Psoas muscle (tissue), 8 donors: ENCODE data around the gene CCDC154. TPM values are rescaled to one million over a fixed set of nuclear protein-coding genes. Genes with fewer than 3 reads are reported as not detected.

Source experiments
- ATAC-seq, 4 donors: fragments of 200-7000 bp; cut with Tn5 transposase; one replicate each; pipeline ENCODE4 v1.9.1; 2020; ENCODE audit warnings: moderate library complexity in 3 of 4, mild to moderate bottlenecking in 2 of 4
- DNase-seq, 2 donors: peaks; one replicate each; pipeline ENCODE4 v3.0.0-alpha.2; 2020
- H3K27ac ChIP-seq: fragments of 200-600 bp; one replicate; pipeline ENCODE4 v1.8.0; 2022
- H3K27me3 ChIP-seq, 3 donors: fragments of 200-600 bp in 1 of 3; one replicate each; pipeline versions ENCODE4 v1.6.1 to v1.8.0; 2013 to 2022; ENCODE audit warnings: low read length in 2 of 3, mild to moderate bottlenecking in 2 of 3, moderate library complexity in 1 of 3; ENCODE audit not compliant: insufficient read depth in 3 of 3
- H3K36me3 ChIP-seq, 2 donors: fragments of 200-600 bp in 1 of 2; one replicate each; pipeline versions ENCODE4 v1.6.1 to v1.8.0; 2013 to 2022; ENCODE audit warnings: low read depth in 1 of 2, mild to moderate bottlenecking in 1 of 2, moderate library complexity in 1 of 2; ENCODE audit not compliant: insufficient read depth in 1 of 2
- H3K4me1 ChIP-seq: fragments of 200-600 bp; one replicate; pipeline ENCODE4 v1.8.0; 2022
- H3K4me3 ChIP-seq: fragments of 200-600 bp; one replicate; pipeline ENCODE4 v1.8.0; 2022; ENCODE audit warnings: mild to moderate bottlenecking
- H3K9me3 ChIP-seq: fragments of 200-600 bp; one replicate; pipeline ENCODE4 v1.8.0; 2022
- WGBS, 3 donors: extraction: QIAGEN DNeasy Blood & Tissue Kit; methylation state at CpG; one replicate each; pipeline versions ENCODE4 v1.1.6 to v1.1.7; 2013; 5-methylcytosine and 5-hydroxymethylcytosine counted together
- intact Hi-C, 2 donors: fragments of 100-400 bp; cut with DNase I; formaldehyde crosslinking; loops; one replicate each; pipeline versions ENCODE4 v1.11.0 to v1.14.2; 2022
- polyA plus RNA-seq, 3 donors: library from polyadenylated mRNA; stranded (reverse); fragments of 200-250 nt; gene quantifications; one replicate each; pipeline ENCODE4 v1.2.3, GENCODE V29; 2013
- total RNA-seq, 4 donors: library from RNA; stranded (reverse); fragmentation: NEBNext Ultra II Directional in 2 of 4; extraction: Animal tissue kit (Norgen Biotek cat#: 25700) in 2 of 4; gene quantifications; one replicate each; pipeline versions ENCODE4 v1.2.1 to v1.2.4, GENCODE V29; 2021 to 2023
- TF ChIP-seq, protein P1 (sequence below): fragments of 200-600 bp; IDR thresholded peaks from one replicate; pipeline ENCODE4 v1.8.0; 2022; ENCODE audit warnings: antibody characterized with exemption
- donor health status: healthy with polysubstance abuse.
- donor health status: DM: no; HTN: no; CAD: no; lungs with moderate emphysema.
- donor health status: Bipolar disorder and iron deficiency.
- donor health status: healthy.
- donor health status: DM: yes; HTN: yes; CAD: no.
- donor health status: DM: no; HTN: no; CAD: no.
- donor health status: DM: no; HTN: no; CAD: no.
- donor health status: DM: yes; HTN: yes; CAD: no.

Gene CCDC154
- total and polyA plus RNA-seq, 7 donors = 0.21 to 1.5 (median 0.40) TPM; not detected in 1

DNA sequence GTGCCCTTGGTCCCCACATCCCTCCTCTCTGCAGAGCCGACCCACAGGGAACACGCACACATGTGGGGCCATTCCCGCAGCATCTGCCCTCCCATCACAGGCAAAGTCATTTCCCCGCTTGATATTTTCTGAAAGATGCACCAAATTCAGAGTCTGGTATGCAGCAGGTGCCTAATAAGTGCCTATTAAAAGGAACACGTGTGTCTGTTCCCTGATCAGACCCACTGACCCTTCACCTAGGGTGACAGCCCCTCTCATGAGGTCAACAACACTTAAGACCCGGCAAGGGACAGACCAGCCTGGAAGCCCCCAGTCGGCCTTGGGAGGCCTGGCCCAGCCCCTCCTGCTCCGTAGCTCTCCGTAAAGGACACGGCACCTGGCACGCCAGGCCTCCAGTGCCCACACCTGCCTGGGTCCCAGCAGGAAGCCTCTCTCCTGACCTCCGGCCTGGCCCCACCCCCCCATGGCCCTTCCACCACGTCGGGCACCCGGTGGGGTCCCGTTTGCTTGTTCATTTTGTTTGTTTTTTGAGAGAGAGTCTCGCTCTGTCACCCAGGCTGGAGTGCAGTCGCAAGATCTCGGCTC, 49.9 kb downstream of the CCDC154 start:
- TF ChIP-seq, protein P1, sequence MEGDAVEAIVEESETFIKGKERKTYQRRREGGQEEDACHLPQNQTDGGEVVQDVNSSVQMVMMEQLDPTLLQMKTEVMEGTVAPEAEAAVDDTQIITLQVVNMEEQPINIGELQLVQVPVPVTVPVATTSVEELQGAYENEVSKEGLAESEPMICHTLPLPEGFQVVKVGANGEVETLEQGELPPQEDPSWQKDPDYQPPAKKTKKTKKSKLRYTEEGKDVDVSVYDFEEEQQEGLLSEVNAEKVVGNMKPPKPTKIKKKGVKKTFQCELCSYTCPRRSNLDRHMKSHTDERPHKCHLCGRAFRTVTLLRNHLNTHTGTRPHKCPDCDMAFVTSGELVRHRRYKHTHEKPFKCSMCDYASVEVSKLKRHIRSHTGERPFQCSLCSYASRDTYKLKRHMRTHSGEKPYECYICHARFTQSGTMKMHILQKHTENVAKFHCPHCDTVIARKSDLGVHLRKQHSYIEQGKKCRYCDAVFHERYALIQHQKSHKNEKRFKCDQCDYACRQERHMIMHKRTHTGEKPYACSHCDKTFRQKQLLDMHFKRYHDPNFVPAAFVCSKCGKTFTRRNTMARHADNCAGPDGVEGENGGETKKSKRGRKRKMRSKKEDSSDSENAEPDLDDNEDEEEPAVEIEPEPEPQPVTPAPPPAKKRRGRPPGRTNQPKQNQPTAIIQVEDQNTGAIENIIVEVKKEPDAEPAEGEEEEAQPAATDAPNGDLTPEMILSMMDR = no peak
- no peak for ATAC-seq
- Histone ChIP-seq H3K9me3 (no peaks in the 10 kb centered on the region), H3K27me3 (no peaks in the 10 kb centered on the region), H3K4me1 (no peaks in the 10 kb centered on the region), H3K36me3 (peaks cover 0 to 74% of the 10 kb centered on the region in 2 donors), H3K27ac (no peak overlapping the region), H3K4me3 (no peak overlapping the region)
- intact Hi-C loops = no loop called here
- DNase-seq = no peak
- WGBS, 3 donors = 83 to 87% (median 86%) methylated on average over 19 of the region's 19 CpGs

- Histone ChIP-seq H3K27me3 (no peaks in the 10 kb centered on the region), H3K36me3 (peaks cover 0 to 74% of the 10 kb centered on the region in 2 donors), H3K4me1 (no peaks in the 10 kb centered on the region), H3K27ac (no peak overlapping the region), H3K9me3 (no peaks in the 10 kb centered on the region), H3K4me3 (no peak overlapping the region)
- WGBS, 3 donors = 92 to 95% (median 93%) methylated on average over 21 of the region's 21 CpGs
- ATAC-seq (no peak), DNase-seq (no peak)
- intact Hi-C loops = no loop called here
- TF ChIP-seq, protein P1 = no peak
Observed at GRCh38 chr16:1393613-1394176, 50.7 kb downstream of the CCDC154 start.

DNA sequence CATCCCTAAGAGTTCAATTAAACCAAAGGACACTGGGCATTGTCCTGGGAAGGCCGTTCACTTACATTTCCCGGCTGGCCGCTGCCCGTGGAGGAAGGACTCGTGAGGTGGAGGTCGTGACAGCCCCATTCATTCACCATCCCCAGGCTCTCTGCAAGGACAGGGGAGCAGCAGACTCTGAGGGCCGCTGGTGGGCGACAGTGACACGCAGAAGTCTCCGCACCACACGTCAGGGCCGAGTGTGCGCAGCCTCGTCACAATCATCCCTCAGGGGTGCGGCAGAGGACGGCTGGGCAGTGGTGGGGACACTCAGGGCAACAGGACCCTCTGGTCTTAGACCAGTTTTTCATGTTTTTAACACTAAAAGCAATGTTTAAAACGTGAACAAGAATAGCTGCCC, 51.5 kb downstream of the CCDC154 start:
- H3K9me3 ChIP-seq = no peaks in the 10 kb centered on the region
- WGBS, 3 donors = 90 to 95% (median 93%) methylated on average over 17 of the region's 17 CpGs
- H3K27ac ChIP-seq = no peak overlapping the region
- H3K27me3 ChIP-seq = no peaks in the 10 kb centered on the region
- no peaks in the 10 kb centered on the region for H3K4me1 ChIP-seq
- TF ChIP-seq, protein P1 = no peak
- intact Hi-C loops = no loop called here
- H3K4me3 ChIP-seq = no peak overlapping the region
- DNase-seq (no peak), ATAC-seq (no peak)
- H3K36me3 ChIP-seq = peaks cover 0 to 70% of the 10 kb centered on the region in 2 donors

DNA sequence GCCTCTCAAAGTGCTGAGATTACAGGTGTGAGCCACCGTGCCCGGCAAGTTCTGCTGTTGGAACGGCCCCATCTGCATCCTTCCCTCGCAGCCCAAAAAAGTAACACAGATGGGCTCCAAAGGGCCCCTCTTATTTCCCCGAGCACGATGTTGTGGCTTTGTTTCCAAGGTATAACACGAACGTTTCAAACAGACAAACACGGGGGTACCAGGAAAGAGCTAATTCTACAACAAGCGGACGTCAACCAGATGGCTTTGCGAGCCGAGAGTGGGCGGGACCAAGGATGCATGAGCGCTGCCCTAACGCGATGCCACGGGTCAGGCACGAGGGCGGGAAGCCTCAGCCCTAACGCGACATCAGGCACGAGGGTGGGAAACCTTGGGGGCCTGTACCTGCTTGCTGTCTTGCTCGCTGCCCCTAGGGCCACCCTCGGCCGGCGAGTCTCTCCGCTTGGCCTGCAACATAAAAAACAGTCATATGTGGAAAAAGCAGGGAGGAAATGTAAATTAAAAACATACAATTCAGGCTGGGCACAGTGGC, 54.0 kb downstream of the CCDC154 start:
- no peak for ATAC-seq
- no peak for DNase-seq
- Histone ChIP-seq H3K36me3 (peaks cover 0 to 56% of the 10 kb centered on the region in 2 donors), H3K27me3 (no peaks in the 10 kb centered on the region), H3K9me3 (no peaks in the 10 kb centered on the region), H3K4me3 (no peak overlapping the region), H3K27ac (no peak overlapping the region), H3K4me1 (no peaks in the 10 kb centered on the region)
- TF ChIP-seq, protein P1 = no peak
- intact Hi-C loops = no loop called here
- 81 to 84% (median 82%) methylated on average over 28 of the region's 28 CpGs for WGBS, 3 donors
